GM23248 (cell line): ENCODE results near the gene TMEM131. TPM values are rescaled to one million over a fixed set of nuclear protein-coding genes. Genes with fewer than 3 reads are reported as not detected.
"Not testable (repeated sequence)": the region's sequence is repeated elsewhere in the genome, so short reads cannot be mapped to it uniquely, and the experiment has no call there.

Experiments
- DNase-seq: peaks from one replicate; pipeline ENCODE4 v3.0.0-alpha.2; 2015
- H2AFZ ChIP-seq: fragments of 200-600 bp; sonication (generic); 2 replicates; pipeline ENCODE4 v1.6.1; 2016; ENCODE audit warnings: antibody characterized with exemption
- H3F3A ChIP-seq: fragments of 200-600 bp; sonication (generic); 2 replicates; pipeline ENCODE4 v1.6.1; 2016; ENCODE audit warnings: mild to moderate bottlenecking, antibody characterized with exemption, mixed run types; ENCODE audit not compliant: insufficient read depth
- H3K27ac ChIP-seq: fragments of 200-600 bp; sonication (generic); 2 replicates; pipeline ENCODE4 v1.5.1; 2016; ENCODE audit warnings: mild to moderate bottlenecking
- H3K27me3 ChIP-seq: fragments of 200-600 bp; sonication (generic); replicated peaks from 2 replicates; pipeline ENCODE4 v1.6.1; 2016; ENCODE audit warnings: mild to moderate bottlenecking; ENCODE audit not compliant: insufficient read depth
- H3K36me3 ChIP-seq: fragments of 200-600 bp; sonication (generic); 2 replicates; pipeline ENCODE4 v1.6.1; 2016; ENCODE audit warnings: low read depth, mild to moderate bottlenecking
- H3K4me1 ChIP-seq: fragments of 200-600 bp; sonication (generic); 2 replicates; pipeline ENCODE4 v1.6.1; 2016; ENCODE audit warnings: mild to moderate bottlenecking; ENCODE audit not compliant: insufficient read depth
- H3K4me2 ChIP-seq: fragments of 200-600 bp; sonication (generic); one replicate; pipeline ENCODE4 v1.6.1; 2016; ENCODE audit warnings: mild to moderate bottlenecking; ENCODE audit not compliant: unreplicated experiment
- H3K4me3 ChIP-seq: fragments of 200-600 bp; sonication (generic); 2 replicates; pipeline ENCODE4 v1.5.1; 2016; ENCODE audit warnings: mild to moderate bottlenecking
- H3K79me2 ChIP-seq: fragments of 200-600 bp; sonication (generic); 2 replicates; pipeline ENCODE4 v1.6.1; 2016; ENCODE audit warnings: mild to moderate bottlenecking; ENCODE audit not compliant: insufficient read depth
- H3K9ac ChIP-seq: fragments of 200-600 bp; sonication (generic); 2 replicates; pipeline ENCODE4 v1.6.1; 2016; ENCODE audit warnings: mild to moderate bottlenecking
- H3K9me2 ChIP-seq: fragments of 200-600 bp; sonication (generic); 2 replicates; pipeline ENCODE4 v1.6.1; 2016; ENCODE audit warnings: mixed run types, mild to moderate bottlenecking, moderate library complexity; ENCODE audit not compliant: insufficient read depth
- H3K9me3 ChIP-seq: fragments of 200-600 bp; sonication (generic); one replicate; pipeline ENCODE4 v1.6.1; 2017; ENCODE audit warnings: low read depth
- H4K20me1 ChIP-seq: fragments of 200-600 bp; sonication (generic); 2 replicates; pipeline ENCODE4 v1.6.0; 2016; ENCODE audit not compliant: insufficient read depth
- EZH2 ChIP-seq: fragments of 200-600 bp; sonication (generic); IDR thresholded peaks from 2 replicates; pipeline ENCODE4 v1.6.1; 2018; ENCODE audit warnings: antibody characterized with exemption, mild to moderate bottlenecking; ENCODE audit not compliant: insufficient read depth, poor library complexity, severe bottlenecking
- EZH2phosphoT487 ChIP-seq: fragments of 200-600 bp; sonication (generic); IDR thresholded peaks from 2 replicates; pipeline ENCODE4 v1.6.1; 2018; ENCODE audit warnings: antibody characterized with exemption, moderate library complexity, mild to moderate bottlenecking, low read depth; ENCODE audit not compliant: insufficient read depth
- WGBS, 2 experiments: methylation state at CpG; one replicate each; pipeline ENCODE4 v1.1.6; 2015 to 2017; ENCODE audit warnings: low lambda C conversion rate in 2 of 2, low coverage in 1 of 2; ENCODE audit errors: missing lambda C conversion rate in 2 of 2; 5-methylcytosine and 5-hydroxymethylcytosine counted together
- in situ Hi-C: fragments of 300-500 bp; cut with MboI; formaldehyde crosslinking; loops from 2 replicates; pipeline ENCODE4 v1.15.0; 2020
- polyA plus RNA-seq: library from polyadenylated mRNA; unstranded; fragments of >200 nt; fragmentation: Nextera tagmentation; extraction: Ambion mirVana; gene quantifications from 2 replicates; pipeline ENCODE4 v1.2.1, GENCODE V29; 2016
- total RNA-seq: library from RNA; depleted of rRNA; stranded (reverse); fragments of >200 nt; shearing (Covaris generic); gene quantifications from 2 replicates; pipeline ENCODE4 v1.2.3, GENCODE V29; 2014

The TMEM131 gene
- total and polyA plus RNA-seq, 2 experiments from 2014 or later = 15.7 to 16.4 TPM

DNA sequence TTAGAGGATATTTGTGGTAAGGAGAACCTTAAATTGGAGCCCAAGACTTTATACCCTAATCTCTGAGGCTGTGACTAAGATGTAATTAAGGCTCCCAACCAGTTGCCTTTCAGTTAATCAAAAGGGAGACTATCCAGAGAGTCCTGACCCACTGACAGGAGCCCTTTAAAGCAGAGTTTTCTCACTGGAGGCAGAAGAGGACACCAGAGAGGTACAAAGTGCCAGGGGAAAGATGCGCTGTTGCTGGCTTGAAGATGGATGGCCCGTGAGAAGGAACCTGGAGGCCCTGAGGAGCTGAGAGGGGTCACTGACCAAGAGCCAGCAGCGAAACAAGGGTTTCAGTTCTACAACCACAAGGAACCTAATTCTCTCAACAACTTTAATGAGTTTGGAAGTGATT lies 137.3 kb downstream of the TMEM131 start:
- peaks cover 15% of the 10 kb centered on the region for H3K79me2 ChIP-seq
- DNase-seq = no peak
- H3K27ac ChIP-seq = no peak overlapping the region
- no peaks in the 10 kb centered on the region for H3K9me3 ChIP-seq
- H3K36me3 ChIP-seq = no peaks in the 10 kb centered on the region
- H2AFZ ChIP-seq = no peak overlapping the region
- H3K4me3 ChIP-seq = no peak overlapping the region
- H3K4me2 ChIP-seq = no peak overlapping the region
- H4K20me1 ChIP-seq = no peaks in the 10 kb centered on the region
- H3K9me2 ChIP-seq = no peaks in the 10 kb centered on the region
- in situ Hi-C loops = no loop called here
- no peak overlapping the region for H3K9ac ChIP-seq
- no peaks in the 10 kb centered on the region for H3K27me3 ChIP-seq
- no peaks in the 10 kb centered on the region for H3F3A ChIP-seq
- no peaks in the 10 kb centered on the region for H3K4me1 ChIP-seq
- 100% methylated on average over 3 of the region's 3 CpGs for WGBS, 2 experiments
- no peak for TF ChIP-seq EZH2phosphoT487
- no peak for TF ChIP-seq EZH2

DNA sequence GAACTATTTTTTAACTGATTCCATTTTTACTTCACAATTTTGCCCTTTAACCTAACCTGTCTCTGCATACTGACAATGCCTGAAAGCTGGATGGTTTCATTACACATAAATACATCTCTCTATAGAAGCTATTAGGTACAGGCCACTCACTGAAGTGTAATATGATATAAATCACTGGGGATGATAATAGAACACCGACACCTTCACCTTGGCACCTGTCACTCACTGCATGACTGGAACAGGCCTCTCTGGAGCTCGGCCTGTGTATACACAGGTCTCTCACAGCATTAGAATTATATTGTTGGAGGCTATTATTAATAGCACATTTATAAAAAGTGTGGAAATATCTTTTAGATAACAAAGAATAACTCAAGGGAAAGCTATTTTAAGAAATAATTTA lies 138.2 kb downstream of the TMEM131 start:
- Histone ChIP-seq H3K4me2 (no peak overlapping the region), H3K9me3 (no peaks in the 10 kb centered on the region), H3K9me2 (no peaks in the 10 kb centered on the region), H4K20me1 (no peaks in the 10 kb centered on the region), H3K4me3 (no peak overlapping the region), H3F3A (no peaks in the 10 kb centered on the region), H2AFZ (no peak overlapping the region), H3K9ac (no peak overlapping the region), H3K36me3 (no peaks in the 10 kb centered on the region), H3K4me1 (no peaks in the 10 kb centered on the region), H3K27ac (no peak overlapping the region), H3K79me2 (peaks cover 6% of the 10 kb centered on the region; the same call in 1 of the 2 replicates), H3K27me3 (no peaks in the 10 kb centered on the region)
- TF ChIP-seq EZH2phosphoT487 (no peak), EZH2 (no peak)
- DNase-seq = no peak
- in situ Hi-C loops = no loop called here
- 96 to 99% methylated on average over 2 of the region's 2 CpGs for WGBS, 2 experiments

DNA sequence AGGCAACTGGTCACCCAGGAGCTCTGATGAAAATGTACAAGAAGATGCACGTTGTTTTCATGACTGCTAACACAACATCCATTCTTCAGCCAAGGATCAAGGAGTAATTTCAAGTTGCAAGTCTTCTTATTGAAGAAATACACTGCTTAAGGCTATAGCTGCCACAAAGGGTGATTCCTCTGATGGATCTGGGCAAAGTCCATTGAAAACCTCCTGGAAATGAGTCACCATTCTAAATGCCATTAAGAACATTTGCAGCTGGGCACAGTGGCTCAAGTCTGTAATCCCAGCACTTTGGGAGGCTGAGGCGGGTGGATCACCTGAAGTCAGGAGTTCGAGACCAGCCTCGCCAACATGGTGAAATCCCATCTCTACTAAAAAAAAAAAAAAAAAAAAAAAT lies 142.7 kb downstream of the TMEM131 start:
- WGBS, 2 experiments = 97 to 98% methylated on average over 4 of the region's 4 CpGs
- H3K27me3 ChIP-seq, in situ Hi-C loops, H2AFZ ChIP-seq, H3K36me3 ChIP-seq, H3K4me3 ChIP-seq, H3F3A ChIP-seq, H3K4me1 ChIP-seq, H4K20me1 ChIP-seq, H3K9me2 ChIP-seq, H3K9ac ChIP-seq, H3K9me3 ChIP-seq, H3K4me2 ChIP-seq, H3K27ac ChIP-seq: not testable (repeated sequence)
- DNase-seq = peak; percentile 39
- peaks cover 21% of the 10 kb centered on the region; the same call in 1 of the 2 replicates for H3K79me2 ChIP-seq

DNA sequence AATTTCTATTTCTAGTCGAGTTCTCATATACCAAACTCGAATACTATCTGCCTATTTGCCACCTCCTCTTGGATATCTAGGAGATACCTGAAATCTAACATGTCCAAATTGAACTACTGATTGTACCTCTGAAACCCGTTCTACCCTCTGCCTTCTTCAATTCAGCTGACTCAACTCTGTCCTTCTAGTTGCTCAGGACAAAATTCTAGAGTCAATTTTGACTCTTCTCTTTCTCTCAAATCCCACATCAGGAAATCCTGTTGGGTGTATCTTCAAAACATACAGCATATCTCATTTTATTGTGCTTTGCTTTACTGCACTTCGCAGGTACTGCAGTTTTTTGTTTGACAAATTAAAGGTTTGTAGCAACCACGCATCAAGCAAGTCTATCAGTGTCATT lies 144.6 kb downstream of the TMEM131 start:
- TF ChIP-seq EZH2phosphoT487 (no peak), EZH2 (no peak)
- H3K27ac ChIP-seq = no peak overlapping the region
- H3K9ac ChIP-seq = no peak overlapping the region
- H4K20me1 ChIP-seq = no peaks in the 10 kb centered on the region
- H2AFZ ChIP-seq = no peak overlapping the region
- whole genome bisulfite sequencing, 2 experiments = 99 to 100% methylated on average over 5 of the region's 5 CpGs
- H3K9me3 ChIP-seq = no peaks in the 10 kb centered on the region
- peaks cover 38% of the 10 kb centered on the region for H3K79me2 ChIP-seq
- no peaks in the 10 kb centered on the region for H3K4me1 ChIP-seq
- no peaks in the 10 kb centered on the region for H3F3A ChIP-seq
- no peaks in the 10 kb centered on the region for H3K27me3 ChIP-seq
- H3K4me2 ChIP-seq = no peak overlapping the region
- no peaks in the 10 kb centered on the region for H3K9me2 ChIP-seq
- in situ Hi-C loops = no loop called here
- H3K4me3 ChIP-seq = no peak overlapping the region
- no peak for DNase-seq
- no peaks in the 10 kb centered on the region for H3K36me3 ChIP-seq

DNA sequence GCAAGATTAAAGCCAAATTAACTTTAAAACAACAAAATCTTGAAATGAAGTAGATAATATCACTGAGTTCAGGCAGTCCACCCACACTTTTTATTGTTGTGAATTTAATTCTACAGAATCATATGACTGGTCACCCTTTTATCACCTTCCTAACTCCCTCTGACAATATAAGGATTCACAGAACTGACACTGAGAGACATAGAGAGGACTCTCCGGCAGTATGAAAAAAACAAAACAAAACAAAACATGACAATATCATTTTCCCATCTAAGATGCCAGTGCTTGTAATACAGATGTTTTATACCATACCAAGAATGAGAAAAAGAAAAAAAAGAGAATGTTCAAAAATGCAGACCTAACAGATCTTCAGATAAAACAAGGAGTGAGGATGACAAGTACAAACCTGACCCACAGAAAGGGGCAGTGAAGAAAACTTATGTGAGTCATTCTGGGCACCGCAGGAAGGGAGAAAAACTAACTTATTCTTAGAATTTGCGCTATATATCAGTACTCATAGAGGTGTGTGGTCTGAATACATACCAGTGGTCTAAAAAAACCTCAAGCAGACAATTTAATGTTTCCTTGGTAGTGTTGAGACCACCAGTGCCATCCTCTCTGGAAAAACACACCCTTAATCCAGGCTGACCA lies 145.7 kb downstream of the TMEM131 start:
- in situ Hi-C loops = no loop called here
- Histone ChIP-seq H3K79me2 (peaks cover 49% of the 10 kb centered on the region), H3K36me3 (no peaks in the 10 kb centered on the region), H2AFZ (no peak overlapping the region), H3K27me3 (no peaks in the 10 kb centered on the region), H3K9ac (no peak overlapping the region), H3K4me3 (no peak overlapping the region), H3K4me1 (no peaks in the 10 kb centered on the region), H3K27ac (no peak overlapping the region), H3K4me2 (no peak overlapping the region), H4K20me1 (0 out of 2 replicates have a peak, but pooled peaks cover 3% of the 10 kb centered on the region), H3F3A (no peaks in the 10 kb centered on the region), H3K9me2 (no peaks in the 10 kb centered on the region), H3K9me3 (no peaks in the 10 kb centered on the region)
- TF ChIP-seq EZH2 (no peak), EZH2phosphoT487 (no peak)
- peak; percentile 9 for DNase-seq
- 76 to 81% methylated on average over 3 of the region's 3 CpGs for WGBS, 2 experiments
